CD4-positive, alpha-beta memory T cell (primary cell): ENCODE data around the gene TRABD2B. TPM values are rescaled to one million over a fixed set of nuclear protein-coding genes. Genes with fewer than 3 reads are reported as not detected.
A peak's percentile ranks its signal among the peaks of the same experiment; 100 is the strongest.

Experiments
- CTCF ChIA-PET: fragments of 350-600 bp; sonication (Branson Sonifier 250); formaldehyde crosslinking; loops from one replicate; lab custom pipeline; 2021; ENCODE audit warnings: inconsistent platforms; ENCODE audit not compliant: partially characterized antibody; lab: Charles Lee
- POLR2A ChIA-PET: fragments of 350-600 bp; sonication (Branson Sonifier 250); formaldehyde crosslinking; loops from one replicate; lab custom pipeline; 2021; ENCODE audit not compliant: partially characterized antibody; lab: Charles Lee
- DNase-seq, 5 donors: peaks; one replicate each; pipeline versions ENCODE4 v3.0.0 to v3.0.0-alpha.2; 2020 to 2022; ENCODE audit warnings: mixed read lengths in 1 of 5
- H3K27ac ChIP-seq: one replicate; pipeline ENCODE4 v1.7.0; 2013; ENCODE audit warnings: low read depth, low read length
- H3K27me3 ChIP-seq: 2 replicates; pipeline ENCODE4 v1.7.0; 2013; ENCODE audit warnings: mild to moderate bottlenecking, low read length, moderate library complexity; ENCODE audit not compliant: insufficient read depth
- H3K36me3 ChIP-seq: 2 replicates; pipeline ENCODE4 v1.7.0; 2013; ENCODE audit warnings: mild to moderate bottlenecking, low read length, moderate library complexity; ENCODE audit not compliant: insufficient read depth
- H3K4me1 ChIP-seq: 2 replicates; pipeline ENCODE4 v1.7.0; 2013; ENCODE audit warnings: mild to moderate bottlenecking, low read length, moderate library complexity; ENCODE audit not compliant: insufficient read depth
- H3K4me3 ChIP-seq, 2 donors: one replicate each; pipeline ENCODE4 v1.7.0; 2013; ENCODE audit warnings: low read length in 2 of 2, mild to moderate bottlenecking in 1 of 2
- H3K9me3 ChIP-seq, 2 donors: one replicate each; pipeline ENCODE4 v1.7.0; 2013; ENCODE audit warnings: low read length in 2 of 2, control low read depth in 1 of 2; ENCODE audit not compliant: control insufficient read depth in 1 of 2
- H3K27ac Mint-ChIP-seq, 7 donors: one replicate each; pipeline ENCODE4 v1.8.0; 2020 to 2021; ENCODE audit warnings: mixed read lengths in 7 of 7, mild to moderate bottlenecking in 6 of 7, inconsistent platforms in 3 of 7, moderate library complexity in 3 of 7
- H3K27me3 Mint-ChIP-seq, 2 donors: one replicate each; pipeline ENCODE4 v1.8.0; 2020 to 2021; ENCODE audit warnings: mixed read lengths in 2 of 2
- H3K36me3 Mint-ChIP-seq, 2 donors: one replicate each; pipeline ENCODE4 v1.8.0; 2020 to 2021; ENCODE audit warnings: mixed read lengths in 2 of 2, inconsistent platforms in 1 of 2, mild to moderate bottlenecking in 1 of 2
- H3K4me1 Mint-ChIP-seq, 4 donors: one replicate each; pipeline ENCODE4 v1.8.0; 2020 to 2021; ENCODE audit warnings: mixed read lengths in 4 of 4, mild to moderate bottlenecking in 1 of 4
- H3K4me3 Mint-ChIP-seq, 8 donors: one replicate each; pipeline ENCODE4 v1.8.0; 2020 to 2021; ENCODE audit warnings: mixed read lengths in 8 of 8, mild to moderate bottlenecking in 7 of 8, moderate library complexity in 6 of 8, inconsistent platforms in 3 of 8
- H3K9me3 Mint-ChIP-seq, 8 donors: one replicate each; pipeline ENCODE4 v1.8.0; 2020 to 2021; ENCODE audit warnings: mixed read lengths in 8 of 8, mild to moderate bottlenecking in 5 of 8, inconsistent platforms in 3 of 8, moderate library complexity in 1 of 8
- intact Hi-C: fragments of 100-400 bp; cut with micrococcal nuclease; formaldehyde crosslinking; loops from one replicate; pipeline ENCODE4 v1.15.1; 2023
- polyA plus RNA-seq, 2 donors: library from polyadenylated mRNA; unstranded; fragments of 300-500 nt; fragmentation: Illumina TruSeq; gene quantifications; one replicate each; pipeline ENCODE4 v1.2.3, GENCODE V29; 2021
- total RNA-seq, 2 experiments: library from RNA; stranded (reverse); gene quantifications; one replicate each; pipeline ENCODE4 v1.2.3, GENCODE V29; 2021

The TRABD2B gene
- total and polyA plus RNA-seq, 4 experiments from 2014 or later = not detected

DNA sequence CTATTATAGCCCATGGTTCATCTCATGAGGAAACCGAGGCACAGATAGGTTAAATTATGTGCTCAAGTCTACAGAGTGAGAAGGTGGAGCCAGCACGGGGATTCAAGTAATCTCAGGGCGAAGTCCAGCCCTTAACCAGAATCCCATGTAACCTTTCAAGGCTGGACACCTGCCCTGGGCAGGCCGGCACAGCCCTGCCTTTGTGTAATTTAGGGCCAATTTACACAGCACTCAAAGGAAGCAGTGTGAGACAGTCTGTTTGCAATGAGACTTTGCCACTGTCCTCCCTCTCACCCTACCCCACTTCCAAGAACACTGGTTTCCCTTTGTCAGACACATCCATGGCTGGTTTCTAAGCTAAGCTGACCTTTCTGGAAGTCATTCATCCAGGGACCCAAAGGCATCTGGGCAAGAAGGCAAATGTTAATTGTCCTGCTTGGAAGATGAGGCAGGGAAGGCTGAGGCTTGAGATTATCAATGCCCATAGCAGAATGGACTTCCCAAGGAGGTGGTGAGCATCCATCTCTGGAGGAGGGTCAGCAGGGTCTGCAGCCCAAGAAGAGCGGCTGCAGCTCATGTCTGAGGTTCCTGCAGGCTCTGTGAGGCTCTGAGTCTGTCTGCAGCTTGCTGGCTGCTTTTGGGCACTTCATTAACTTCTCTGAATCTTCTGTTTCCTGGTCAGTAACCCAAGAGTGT, 159.2 kb downstream of the TRABD2B start:
- intact Hi-C loops = no loop called here

DNA sequence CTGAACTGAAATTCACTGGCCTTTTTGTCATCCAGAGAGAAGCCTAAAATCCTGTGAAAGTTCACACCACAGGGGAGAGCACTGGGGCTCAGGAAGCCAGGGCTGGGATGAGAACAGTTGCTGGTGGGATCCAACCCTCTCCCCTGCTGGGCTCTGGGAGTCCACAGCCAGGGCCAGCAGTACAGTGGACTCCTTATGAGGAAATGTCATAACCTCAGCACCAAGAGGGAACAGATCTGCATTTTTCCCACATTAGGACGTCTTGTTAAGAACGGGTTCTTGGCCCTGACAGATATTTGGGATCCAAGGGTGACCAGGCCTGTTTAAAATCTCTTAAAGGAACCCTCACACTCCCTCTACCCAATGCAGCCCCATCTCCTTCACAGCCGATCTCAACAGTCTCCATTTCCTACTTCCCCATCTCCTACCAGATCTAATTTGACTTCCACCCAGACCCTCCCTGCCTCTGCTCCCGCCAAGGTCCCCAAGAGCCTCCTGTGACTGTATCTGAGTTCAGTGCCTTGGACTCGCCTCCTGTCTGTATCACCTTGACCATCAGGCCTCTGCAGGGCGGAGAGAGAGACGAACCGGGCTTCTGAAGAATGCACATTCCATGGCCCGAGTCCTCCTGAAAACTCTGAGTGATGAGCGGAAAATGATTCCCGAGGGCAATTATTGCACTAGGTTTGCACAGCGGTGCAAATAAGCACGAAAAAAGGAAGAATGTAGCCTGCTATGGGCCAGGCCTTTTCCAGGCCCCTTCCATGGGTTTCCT, 159.9 kb downstream of the TRABD2B start:
- no peak for DNase-seq
- CTCF ChIA-PET = no interaction called here

More for the DNA sequence above, 159.2 kb downstream of the TRABD2B start:
- Histone ChIP-seq H3K4me1 (no peaks in the 10 kb centered on the region), H3K27ac (no peak overlapping the region), H3K4me3 (no peak overlapping the region), H3K36me3 (no peaks in the 10 kb centered on the region), H3K27me3 (no peaks in the 10 kb centered on the region), H3K9me3 (no peaks in the 10 kb centered on the region)
- DNase-seq = no peak
- Mint-ChIP-seq H3K4me1 (no peaks in the 10 kb centered on the region), H3K4me3 (no peak overlapping the region), H3K36me3 (no peaks in the 10 kb centered on the region), H3K9me3 (peaks cover 0 to 18% (median 7%) of the 10 kb centered on the region in 8 donors), H3K27me3 (peaks cover 4 to 11% of the 10 kb centered on the region in 2 donors), H3K27ac (no peak overlapping the region)
- ChIA-PET POLR2A (no interaction called here), CTCF (no interaction called here)

DNA sequence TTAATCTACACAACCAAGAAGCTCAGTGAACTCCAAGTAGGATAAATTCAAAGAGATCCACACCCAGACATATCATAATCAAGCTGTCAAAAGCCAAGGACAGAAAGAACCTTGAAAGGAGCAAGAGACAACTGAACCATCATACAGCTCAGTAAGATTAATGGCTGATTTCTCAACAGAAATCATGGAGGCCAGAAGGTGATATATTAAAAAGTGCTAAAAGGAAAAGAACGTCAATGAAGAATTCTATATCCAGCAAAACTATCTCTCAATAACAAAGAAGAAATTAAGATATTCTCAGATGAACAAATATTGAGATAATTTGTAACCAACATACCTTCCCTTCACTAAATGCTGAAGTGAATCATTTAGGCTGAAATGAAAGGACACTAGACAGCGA, 161.8 kb downstream of the TRABD2B start:
- Histone ChIP-seq H3K36me3 (no peaks in the 10 kb centered on the region), H3K27me3 (no peaks in the 10 kb centered on the region), H3K4me1 (no peaks in the 10 kb centered on the region), H3K27ac (no peak overlapping the region), H3K9me3 (no peaks in the 10 kb centered on the region), H3K4me3 (no peak overlapping the region)
- CTCF ChIA-PET = no interaction called here
- POLR2A ChIA-PET = no interaction called here
- Mint-ChIP-seq H3K27ac (no peak overlapping the region), H3K27me3 (peaks cover 0 to 7% of the 10 kb centered on the region in 2 donors), H3K36me3 (no peaks in the 10 kb centered on the region), H3K4me1 (no peaks in the 10 kb centered on the region), H3K4me3 (no peak overlapping the region), H3K9me3 (peaks cover 0 to 18% (median 7%) of the 10 kb centered on the region in 8 donors)
- intact Hi-C loops = no loop called here
- DNase-seq = no peak

More for the DNA sequence above, 159.9 kb downstream of the TRABD2B start:
- Histone ChIP-seq H3K27me3 (no peaks in the 10 kb centered on the region), H3K36me3 (no peaks in the 10 kb centered on the region), H3K27ac (no peak overlapping the region), H3K4me3 (no peak overlapping the region), H3K9me3 (no peaks in the 10 kb centered on the region), H3K4me1 (no peaks in the 10 kb centered on the region)
- intact Hi-C loops = no loop called here
- Mint-ChIP-seq H3K4me3 (no peak overlapping the region), H3K27ac (no peak overlapping the region), H3K4me1 (no peaks in the 10 kb centered on the region), H3K9me3 (peaks cover 0 to 18% (median 7%) of the 10 kb centered on the region in 8 donors), H3K36me3 (no peaks in the 10 kb centered on the region), H3K27me3 (peaks cover 0 to 7% of the 10 kb centered on the region in 2 donors)
- POLR2A ChIA-PET = no interaction called here

DNA sequence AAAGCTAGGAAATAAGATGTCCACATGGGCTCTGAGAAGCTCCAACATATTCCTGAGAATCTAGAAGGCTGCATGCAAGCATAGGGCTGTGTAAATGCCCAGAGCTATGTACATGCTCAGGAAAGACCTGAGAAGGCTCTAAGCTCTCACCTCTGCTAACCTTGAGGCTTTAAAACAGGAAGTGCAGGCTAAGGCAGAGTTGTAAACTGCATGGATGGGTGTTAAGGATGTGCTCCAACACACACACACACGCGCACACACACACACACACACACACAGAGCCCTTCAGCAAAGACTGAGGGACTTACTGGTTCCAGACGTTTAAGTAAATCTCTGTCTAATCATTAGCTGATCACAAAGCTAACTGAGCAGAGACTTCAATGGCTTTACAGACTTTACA, 162.9 kb downstream of the TRABD2B start:
- Histone ChIP-seq H3K4me3 (no peak overlapping the region), H3K36me3 (no peaks in the 10 kb centered on the region), H3K27ac (no peak overlapping the region), H3K4me1 (no peaks in the 10 kb centered on the region), H3K9me3 (no peaks in the 10 kb centered on the region), H3K27me3 (no peaks in the 10 kb centered on the region)
- Mint-ChIP-seq H3K4me3 (no peak overlapping the region), H3K9me3 (peaks cover 0 to 18% (median 7%) of the 10 kb centered on the region in 8 donors), H3K4me1 (no peaks in the 10 kb centered on the region), H3K27me3 (peaks cover 0 to 10% of the 10 kb centered on the region in 2 donors), H3K36me3 (no peaks in the 10 kb centered on the region), H3K27ac (no peak overlapping the region)
- CTCF ChIA-PET = no interaction called here
- POLR2A ChIA-PET = no interaction called here
- intact Hi-C loops = no loop called here
- no peak for DNase-seq

DNA sequence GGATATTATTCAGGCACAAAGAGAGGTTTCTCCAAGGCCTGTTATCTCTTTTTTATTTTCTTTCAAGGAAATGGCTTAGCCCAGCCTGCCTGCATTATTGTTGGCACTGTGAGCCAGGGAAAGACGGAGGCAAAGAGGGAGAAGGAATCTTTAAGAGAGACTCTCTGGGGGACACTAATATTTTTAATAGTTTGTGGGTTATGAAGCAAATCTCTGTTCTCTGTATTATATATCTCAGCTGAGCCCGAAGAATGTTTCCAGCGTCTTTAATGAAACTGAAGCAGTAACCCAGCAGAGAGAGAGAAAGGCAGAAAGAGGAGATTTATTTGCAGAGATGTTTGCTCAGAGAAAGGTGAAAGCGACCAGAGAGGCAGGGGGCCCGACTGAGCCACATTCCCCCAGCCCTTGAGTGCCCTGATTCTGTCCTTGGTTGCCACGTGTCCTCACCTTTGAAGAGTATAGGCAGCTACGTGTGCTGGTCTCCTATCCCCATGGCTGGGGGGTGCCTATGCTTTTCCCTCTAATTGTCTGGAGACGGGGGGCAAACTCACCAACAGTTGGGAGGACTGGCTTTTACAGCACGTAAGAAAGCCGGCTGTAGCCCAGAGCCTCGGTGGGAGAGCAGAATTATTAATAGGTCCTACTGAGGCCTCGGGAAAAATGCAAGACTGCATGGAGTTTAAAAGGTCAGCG, 166.4 kb downstream of the TRABD2B start:
- H3K27me3 Mint-ChIP-seq = peaks cover 0 to 5% of the 10 kb centered on the region in 2 donors
- no peak overlapping the region for H3K4me3 ChIP-seq
- H3K9me3 ChIP-seq = no peaks in the 10 kb centered on the region
- DNase-seq = no peak
- H3K4me1 ChIP-seq = no peaks in the 10 kb centered on the region
- no peaks in the 10 kb centered on the region for H3K36me3 Mint-ChIP-seq
- peaks cover 0 to 15% (median 5%) of the 10 kb centered on the region in 8 donors for H3K9me3 Mint-ChIP-seq
- H3K4me1 Mint-ChIP-seq = no peaks in the 10 kb centered on the region
- intact Hi-C loops = no loop called here
- no peak overlapping the region for H3K27ac ChIP-seq
- H3K4me3 Mint-ChIP-seq = no peak overlapping the region
- ChIA-PET POLR2A (no interaction called here), CTCF (no interaction called here)
- H3K27ac Mint-ChIP-seq = no peak overlapping the region
- H3K36me3 ChIP-seq = no peaks in the 10 kb centered on the region
- H3K27me3 ChIP-seq = no peaks in the 10 kb centered on the region

DNA sequence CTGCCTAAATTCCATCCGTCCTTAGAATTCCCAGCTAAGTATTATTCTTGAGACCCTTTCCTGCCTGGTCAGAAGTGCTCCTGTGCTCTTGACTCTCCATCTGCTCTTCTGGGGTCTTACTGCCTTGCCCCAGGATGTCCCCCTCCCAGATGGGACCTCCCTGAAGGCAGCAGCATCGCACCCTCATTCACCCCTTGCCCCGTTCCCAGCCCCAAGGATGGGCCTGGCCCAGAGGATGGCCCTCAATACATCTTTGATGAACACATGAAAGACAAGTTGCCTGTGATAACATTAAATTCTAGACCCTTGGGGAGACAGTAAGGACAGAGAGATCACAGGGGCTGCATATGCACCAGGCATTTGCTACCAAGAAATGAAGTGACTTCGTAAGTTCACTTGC, 167.2 kb downstream of the TRABD2B start:
- Mint-ChIP-seq H3K9me3 (peaks cover 0 to 7% (median under 1%) of the 10 kb centered on the region in 8 donors), H3K4me1 (no peaks in the 10 kb centered on the region), H3K4me3 (no peak overlapping the region), H3K36me3 (no peaks in the 10 kb centered on the region), H3K27ac (peak overlapping the region in 1 of 7 donors; percentile 46), H3K27me3 (peaks cover 0 to 8% of the 10 kb centered on the region in 2 donors)
- no peaks in the 10 kb centered on the region for H3K36me3 ChIP-seq
- intact Hi-C loops = no loop called here
- H3K4me1 ChIP-seq = no peaks in the 10 kb centered on the region
- no peak for DNase-seq
- no peak overlapping the region for H3K27ac ChIP-seq
- H3K9me3 ChIP-seq = no peaks in the 10 kb centered on the region
- CTCF ChIA-PET = no interaction called here
- POLR2A ChIA-PET = no interaction called here
- no peaks in the 10 kb centered on the region for H3K27me3 ChIP-seq
- H3K4me3 ChIP-seq = no peak overlapping the region

DNA sequence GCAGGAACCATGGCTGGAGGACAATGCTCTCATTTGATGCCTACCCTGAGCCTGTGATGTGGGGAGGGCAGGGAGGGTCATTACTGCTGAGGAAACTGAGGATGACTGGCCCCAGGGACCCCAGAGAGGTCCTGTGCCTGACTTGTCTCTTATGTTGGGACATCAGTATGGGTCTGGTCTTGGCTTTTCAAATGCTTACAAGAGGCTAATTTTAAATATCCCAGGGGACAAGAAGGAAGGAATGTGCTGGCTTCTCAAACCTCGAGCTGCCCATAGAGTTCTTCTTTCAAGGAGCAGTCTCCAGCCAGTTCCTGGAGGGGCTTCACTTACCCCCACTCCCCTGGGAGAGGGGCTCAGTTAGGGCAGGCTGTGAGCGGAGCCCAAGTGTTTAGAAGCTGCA, 168.2 kb downstream of the TRABD2B start:
- H3K4me1 ChIP-seq = no peaks in the 10 kb centered on the region
- Mint-ChIP-seq H3K27ac (no peak overlapping the region), H3K9me3 (no peaks in the 10 kb centered on the region), H3K36me3 (no peaks in the 10 kb centered on the region), H3K27me3 (peaks cover 0 to 11% of the 10 kb centered on the region in 2 donors), H3K4me3 (no peak overlapping the region), H3K4me1 (no peaks in the 10 kb centered on the region)
- no peaks in the 10 kb centered on the region for H3K36me3 ChIP-seq
- CTCF ChIA-PET = no interaction called here
- intact Hi-C loops = no loop called here
- POLR2A ChIA-PET = no interaction called here
- no peak overlapping the region for H3K27ac ChIP-seq
- DNase-seq = no peak
- no peaks in the 10 kb centered on the region for H3K9me3 ChIP-seq
- H3K27me3 ChIP-seq = no peaks in the 10 kb centered on the region
- H3K4me3 ChIP-seq = no peak overlapping the region
